ENCODE results near the gene LCNL1. TPM values are rescaled to one million over a fixed set of nuclear protein-coding genes. Genes with fewer than 3 reads are reported as not detected.

Gene LCNL1
- polyA plus RNA-seq, 1 donor (not counting 4 experiments of a cell fraction or from before 2014, with no cell fraction given) = not detected

GRCh38 chr9:136983167-136983566, 374 bp downstream of the LCNL1 start:
- peaks cover 27% of the 10 kb centered on the region for H3K27me3 ChIP-seq (ENCODE audit: control insufficient read depth, extremely low read depth, insufficient read depth, low read length)
- no peak overlapping the region for H3K27ac ChIP-seq (ENCODE audit: control insufficient read depth, insufficient read depth, low read length)
- no peaks in the 10 kb centered on the region for H3K79me2 ChIP-seq (ENCODE audit: control insufficient read depth, insufficient read depth, low read length)
- DNase-seq (ENCODE audit: low read depth, low spot score) (no peak), FAIRE-seq (no peak)
- H3K9me3 ChIP-seq (ENCODE audit: control insufficient read depth, low read depth, low read length) = no peaks in the 10 kb centered on the region
- TF ChIP-seq CTCF (optimal IDR thresholded peaks at IDR 0.05 in 1 of 3, IDR thresholded peaks at IDR 0.05 in 1 of 3, conservative IDR thresholded peaks at IDR 0.05 in 1 of 3; ENCODE audit: extremely low read depth in 1 of 3, insufficient read depth in 2 of 3, low read length in 3 of 3) = no peak
- TF ChIP-seq EZH2 (IDR thresholded peaks at IDR 0.05; ENCODE audit: low read length) = no peak
- H3K4me2 ChIP-seq (ENCODE audit: control insufficient read depth, extremely low read depth, insufficient read depth, low read depth, low read length) = no peak overlapping the region
- no peak overlapping the region for H2AFZ ChIP-seq (ENCODE audit: control insufficient read depth, low read length)
- H3K9ac ChIP-seq (ENCODE audit: control insufficient read depth, extremely low read depth, insufficient read depth, low read length) = no peak overlapping the region
- H3K9me1 ChIP-seq (ENCODE audit: control insufficient read depth, extremely low read depth, insufficient read depth, low read length) = no peaks in the 10 kb centered on the region
- H4K20me1 ChIP-seq (ENCODE audit: control insufficient read depth, extremely low read depth, insufficient read depth, low read length) = no peaks in the 10 kb centered on the region
- no peaks in the 10 kb centered on the region for H3K4me1 ChIP-seq (ENCODE audit: control insufficient read depth, extremely low read depth, insufficient read depth, low read length)
- no peaks in the 10 kb centered on the region for H3K36me3 ChIP-seq (ENCODE audit: control insufficient read depth in 2 of 2, extremely low read depth in 1 of 2, insufficient read depth in 2 of 2, low read length in 2 of 2)
- dilution Hi-C loops (cut with MboI; ENCODE audit: extremely low pct_ligation_motif_present, low sequenced_read_pairs) = no loop called here
- no peak overlapping the region for H3K4me3 ChIP-seq (ENCODE audit: control insufficient read depth in 2 of 3, extremely low read depth in 1 of 3, insufficient read depth in 2 of 3, low read depth in 1 of 3, low read length in 3 of 3)

DNA sequence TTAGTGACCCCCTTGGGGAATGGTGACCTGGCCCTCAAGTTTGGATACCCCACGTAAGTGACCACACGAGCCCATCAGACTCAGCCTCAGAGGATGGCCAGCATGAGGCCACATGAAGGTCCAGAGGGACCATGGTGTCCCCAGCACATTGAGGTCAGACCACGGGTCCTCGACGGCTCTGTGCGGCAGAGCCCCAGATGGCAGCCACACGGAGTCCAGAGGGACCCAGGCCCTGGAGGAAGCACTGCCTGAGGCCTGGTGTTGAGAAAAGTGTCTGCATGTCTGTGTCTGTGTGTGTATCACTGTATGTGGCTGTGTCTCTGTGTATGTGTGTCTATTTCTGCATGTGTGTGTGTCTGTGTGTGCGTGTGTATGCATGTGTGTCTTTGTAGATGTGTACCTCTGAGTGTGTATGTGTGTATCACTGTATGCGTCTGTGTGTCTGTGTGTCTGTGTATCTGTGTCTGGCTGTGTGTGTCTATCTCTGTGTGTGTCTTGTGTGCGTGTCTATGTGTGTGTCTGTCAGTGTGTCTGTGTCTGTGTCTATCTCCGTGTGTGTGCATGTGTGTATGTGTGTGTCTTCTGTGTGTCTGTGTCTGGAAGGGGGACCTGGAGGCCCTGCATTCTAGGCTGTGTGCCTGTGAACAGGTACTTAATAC, 992 bp downstream of the LCNL1 start:
- dilution Hi-C loops (cut with MboI; ENCODE audit: extremely low pct_ligation_motif_present, low sequenced_read_pairs) = no loop called here
- Histone ChIP-seq H4K20me1 (ENCODE audit: control insufficient read depth, extremely low read depth, insufficient read depth, low read length) (no peaks in the 10 kb centered on the region), H3K27ac (ENCODE audit: control insufficient read depth, insufficient read depth, low read length) (no peak overlapping the region), H3K4me3 (ENCODE audit: control insufficient read depth in 2 of 3, extremely low read depth in 1 of 3, insufficient read depth in 2 of 3, low read depth in 1 of 3, low read length in 3 of 3) (no peak overlapping the region), H3K9me3 (ENCODE audit: control insufficient read depth, low read depth, low read length) (no peaks in the 10 kb centered on the region), H3K9me1 (ENCODE audit: control insufficient read depth, extremely low read depth, insufficient read depth, low read length) (no peaks in the 10 kb centered on the region), H3K4me2 (ENCODE audit: control insufficient read depth, extremely low read depth, insufficient read depth, low read depth, low read length) (no peak overlapping the region), H3K36me3 (ENCODE audit: control insufficient read depth in 2 of 2, extremely low read depth in 1 of 2, insufficient read depth in 2 of 2, low read length in 2 of 2) (no peaks in the 10 kb centered on the region), H2AFZ (ENCODE audit: control insufficient read depth, low read length) (no peak overlapping the region), H3K79me2 (ENCODE audit: control insufficient read depth, insufficient read depth, low read length) (no peaks in the 10 kb centered on the region), H3K4me1 (ENCODE audit: control insufficient read depth, extremely low read depth, insufficient read depth, low read length) (no peaks in the 10 kb centered on the region), H3K9ac (ENCODE audit: control insufficient read depth, extremely low read depth, insufficient read depth, low read length) (no peak overlapping the region), H3K27me3 (ENCODE audit: control insufficient read depth, extremely low read depth, insufficient read depth, low read length) (peaks cover 27% of the 10 kb centered on the region)
- DNase-seq (ENCODE audit: low read depth, low spot score) (no peak), FAIRE-seq (no peak)
- no peak for TF ChIP-seq CTCF (optimal IDR thresholded peaks at IDR 0.05 in 1 of 3, IDR thresholded peaks at IDR 0.05 in 1 of 3, conservative IDR thresholded peaks at IDR 0.05 in 1 of 3; ENCODE audit: extremely low read depth in 1 of 3, insufficient read depth in 2 of 3, low read length in 3 of 3)
- no peak for TF ChIP-seq EZH2 (IDR thresholded peaks at IDR 0.05; ENCODE audit: low read length)
